Sigmoid colon (tissue), 4 donors: ENCODE measurements around the gene FSHB.

ENCODE experiments used
- CTCF ChIP-seq, 4 experiments: fragments of 450-650 bp in 3 of 4; fragments of 200-600 bp in 1 of 4; IDR thresholded peaks; one replicate each; pipeline ENCODE4 v1.5.1; 2016 to 2019; ENCODE audit warnings: antibody characterized with exemption in 4 of 4, mild to moderate bottlenecking in 3 of 4, moderate library complexity in 2 of 4
- POLR2AphosphoS5 ChIP-seq, 4 donors: sonication (generic); formaldehyde crosslinking; IDR thresholded peaks; one replicate each; pipeline ENCODE4 v1.6.1; 2017; ENCODE audit warnings: antibody characterized with exemption in 4 of 4

- TF ChIP-seq CTCF (IDR thresholded peaks at IDR 0.05) (no peak), POLR2AphosphoS5 (IDR thresholded peaks at IDR 0.05) (no peak)
Measured at GRCh38 chr11:30225642-30226041, 5.2 kb upstream of the FSHB start.
